OCI-LY1 (cell line): ENCODE data around the gene DAAM2.

ENCODE experiments used
- EZH2 ChIP-seq: fragments of 200-600 bp; sonication (generic), shearing (Covaris generic); IDR thresholded peaks from 2 replicates; pipeline ENCODE4 v1.8.0; 2017; ENCODE audit warnings: borderline replicate concordance, mixed run types, mild to moderate bottlenecking, antibody characterized with exemption, low read length, moderate library complexity, mixed read lengths
- TF ChIP-seq, protein P1 (sequence below): fragments of 200-600 bp; sonication (generic), shearing (Covaris generic); IDR thresholded peaks from 2 replicates; pipeline ENCODE4 v1.5.1; 2017; ENCODE audit warnings: mild to moderate bottlenecking, antibody characterized with exemption, low read length, moderate library complexity, mixed read lengths

DNA sequence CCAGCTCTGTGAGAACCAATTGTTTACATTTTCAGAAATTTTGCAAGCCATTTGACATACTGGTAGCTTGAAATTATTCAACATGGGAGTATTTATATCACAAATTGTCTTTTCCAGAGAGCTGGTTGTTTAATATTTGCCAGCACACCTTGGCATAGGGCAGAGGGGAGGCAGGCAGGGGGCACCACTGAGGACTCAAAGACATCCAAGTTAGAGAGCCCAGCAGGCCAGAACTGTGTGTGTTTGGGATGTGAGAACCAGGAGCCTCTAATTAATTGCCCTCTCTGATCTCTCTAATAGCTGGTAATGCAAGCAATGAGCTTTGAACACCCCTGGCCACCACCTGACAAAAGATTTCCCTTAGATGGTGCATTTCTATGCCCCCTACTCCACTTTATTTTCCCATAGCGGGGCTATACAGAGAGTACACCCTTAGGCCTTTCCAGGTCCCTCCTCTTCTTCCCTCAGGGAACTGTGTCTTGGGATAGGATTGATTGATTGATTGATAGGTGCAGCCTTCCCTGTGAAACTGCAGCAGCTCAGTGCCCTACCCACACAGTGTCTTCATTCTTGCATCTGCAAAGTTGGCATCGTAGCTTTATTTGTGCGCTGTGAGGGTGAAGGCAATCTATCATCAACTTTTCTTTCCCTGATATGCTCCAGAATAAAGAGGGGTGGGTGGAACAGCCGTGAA is 112.9 kb downstream of the DAAM2 start:
- TF ChIP-seq, protein P1, sequence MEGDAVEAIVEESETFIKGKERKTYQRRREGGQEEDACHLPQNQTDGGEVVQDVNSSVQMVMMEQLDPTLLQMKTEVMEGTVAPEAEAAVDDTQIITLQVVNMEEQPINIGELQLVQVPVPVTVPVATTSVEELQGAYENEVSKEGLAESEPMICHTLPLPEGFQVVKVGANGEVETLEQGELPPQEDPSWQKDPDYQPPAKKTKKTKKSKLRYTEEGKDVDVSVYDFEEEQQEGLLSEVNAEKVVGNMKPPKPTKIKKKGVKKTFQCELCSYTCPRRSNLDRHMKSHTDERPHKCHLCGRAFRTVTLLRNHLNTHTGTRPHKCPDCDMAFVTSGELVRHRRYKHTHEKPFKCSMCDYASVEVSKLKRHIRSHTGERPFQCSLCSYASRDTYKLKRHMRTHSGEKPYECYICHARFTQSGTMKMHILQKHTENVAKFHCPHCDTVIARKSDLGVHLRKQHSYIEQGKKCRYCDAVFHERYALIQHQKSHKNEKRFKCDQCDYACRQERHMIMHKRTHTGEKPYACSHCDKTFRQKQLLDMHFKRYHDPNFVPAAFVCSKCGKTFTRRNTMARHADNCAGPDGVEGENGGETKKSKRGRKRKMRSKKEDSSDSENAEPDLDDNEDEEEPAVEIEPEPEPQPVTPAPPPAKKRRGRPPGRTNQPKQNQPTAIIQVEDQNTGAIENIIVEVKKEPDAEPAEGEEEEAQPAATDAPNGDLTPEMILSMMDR: no peak
- TF ChIP-seq EZH2: no peak
